C4-2B (cell line): ENCODE results near the gene CXXC4.

Experiments used
- H3K27ac ChIP-seq: fragments of 450-650 bp; 2 replicates; pipeline ENCODE4 v1.5.1; 2017
- CTCF ChIP-seq: fragments of 450-650 bp; conservative IDR thresholded peaks from 2 replicates; pipeline ENCODE4 v1.5.1; 2017; ENCODE audit warnings: mild to moderate bottlenecking
- ZFX ChIP-seq: fragments of 450-650 bp; IDR thresholded peaks from 2 replicates; pipeline ENCODE4 v1.6.1; 2017

The CXXC4 gene

GRCh38 chr4:104421566-104421965 lies 73.1 kb downstream of the CXXC4 start:
- TF ChIP-seq CTCF (no peak), ZFX (no peak)

GRCh38 chr4:104420766-104421165 lies 73.9 kb downstream of the CXXC4 start:
- H3K27ac ChIP-seq, result no peak overlapping the region
- TF ChIP-seq CTCF, result no peak
- no peak for TF ChIP-seq ZFX

More at GRCh38 chr4:104421566-104421965, 73.1 kb downstream of the CXXC4 start:
- H3K27ac ChIP-seq, result no peak overlapping the region
